H1 (cell line): ENCODE data around the gene NIN. TPM values are rescaled to one million over a fixed set of nuclear protein-coding genes. Genes with fewer than 3 reads are reported as not detected.

ENCODE experiments used
- CTCF ChIA-PET: fragments of 300-600 bp; sonication (Branson Sonifier 250); formaldehyde crosslinking; loops from one replicate; lab custom pipeline; 2021; ENCODE audit not compliant: partially characterized antibody; lab: Charles Lee
- POLR2A ChIA-PET: fragments of 300-600 bp; sonication (Branson Sonifier 250); formaldehyde crosslinking; loops from one replicate; lab custom pipeline; 2021; ENCODE audit warnings: inconsistent platforms; ENCODE audit not compliant: partially characterized antibody; lab: Charles Lee
- DNase-seq, 2 experiments: peaks; one replicate each; pipeline versions ENCODE4 v3.0.0 to v3.0.0-alpha.2; 2010 to 2022; ENCODE audit warnings: low spot score in 2 of 2, low read depth in 1 of 2, mixed read lengths in 1 of 2
- FAIRE-seq: peaks from 2 replicates; lab custom pipeline; 2011; peaks lifted over from hg19 to GRCh38; lab: Jason Lieb, UNC
- H2AFZ ChIP-seq: 2 replicates; pipeline ENCODE4 v1.8.1; 2012; ENCODE audit warnings: low read length, inconsistent platforms
- H2AK5ac ChIP-seq: 2 replicates; pipeline ENCODE4 v1.6.1; 2013; ENCODE audit warnings: low read depth, low read length
- H2BK120ac ChIP-seq: replicated peaks from 2 replicates; pipeline ENCODE3; 2013; ENCODE audit warnings: low read depth, low read length, inconsistent platforms
- H2BK12ac ChIP-seq: 2 replicates; pipeline ENCODE4 v1.6.1; 2013; ENCODE audit warnings: low read depth, low read length
- H2BK15ac ChIP-seq: 2 replicates; pipeline ENCODE4 v1.6.1; 2013; ENCODE audit warnings: low read length
- H2BK20ac ChIP-seq: 2 replicates; pipeline ENCODE4 v1.6.1; 2013; ENCODE audit warnings: low read length
- H2BK5ac ChIP-seq: 2 replicates; pipeline ENCODE4 v1.6.1; 2013; ENCODE audit warnings: low read depth, low read length
- H3K14ac ChIP-seq: 2 replicates; pipeline ENCODE4 v1.6.1; 2013; ENCODE audit warnings: inconsistent platforms; ENCODE audit not compliant: insufficient read length
- H3K18ac ChIP-seq: 2 replicates; pipeline ENCODE4 v1.6.1; 2013; ENCODE audit warnings: low read length; ENCODE audit errors: extremely low read depth
- H3K23ac ChIP-seq: 2 replicates; pipeline ENCODE4 v1.6.1; 2013; ENCODE audit warnings: inconsistent platforms; ENCODE audit not compliant: insufficient read length
- H3K23me2 ChIP-seq: 2 replicates; pipeline ENCODE4 v1.6.1; 2013; ENCODE audit warnings: low read depth, low read length
- H3K27ac ChIP-seq: 2 replicates; pipeline ENCODE4 v1.6.1; 2011; ENCODE audit warnings: low read depth, low read length, inconsistent platforms
- H3K27me3 ChIP-seq, 4 experiments: replicated peaks in 1 of 4; 1 replicate in 1 of 4; 2 replicates in 3 of 4; pipeline versions ENCODE4 v1.6.1 to v1.8.1; 2011 to 2013; ENCODE audit warnings: low read length in 3 of 4, mild to moderate bottlenecking in 3 of 4, inconsistent platforms in 2 of 4, mixed read lengths in 2 of 4, moderate library complexity in 1 of 4; ENCODE audit not compliant: control insufficient read depth in 3 of 4, insufficient read depth in 3 of 4; ENCODE audit errors: extremely low read depth in 1 of 4
- H3K36me3 ChIP-seq, 4 experiments: 2 replicates each; pipeline versions ENCODE4 v1.6.1 to v1.8.1; 2011 to 2013; ENCODE audit warnings: mild to moderate bottlenecking in 4 of 4, low read length in 3 of 4, moderate library complexity in 2 of 4, control low read depth in 1 of 4, inconsistent platforms in 1 of 4; ENCODE audit not compliant: insufficient read depth in 4 of 4, control insufficient read depth in 2 of 4
- H3K4ac ChIP-seq: replicated peaks from 2 replicates; pipeline ENCODE3; 2013; ENCODE audit warnings: low read length, low read depth, mixed read lengths, inconsistent platforms; ENCODE audit not compliant: insufficient read length
- H3K4me1 ChIP-seq, 4 experiments: replicated peaks in 1 of 4; 1 replicate in 1 of 4; 2 replicates in 3 of 4; pipeline versions ENCODE4 v1.6.1 to v1.8.1; 2011 to 2013; ENCODE audit warnings: low read length in 3 of 4, inconsistent platforms in 2 of 4, mixed read lengths in 1 of 4; ENCODE audit not compliant: insufficient read depth in 4 of 4, control insufficient read depth in 3 of 4
- H3K4me2 ChIP-seq, 2 experiments: 2 replicates each; pipeline versions ENCODE4 v1.6.1 to v1.8.1; 2011 to 2013; ENCODE audit warnings: low read depth in 2 of 2, low read length in 2 of 2, control low read depth in 1 of 2, inconsistent platforms in 1 of 2, mild to moderate bottlenecking in 1 of 2; ENCODE audit not compliant: insufficient read depth in 1 of 2
- H3K4me3 ChIP-seq, 4 experiments: fragments of 200-600, 300-600 bp in 1 of 4; sonication (generic), shearing (Covaris generic), sonication (Bioruptor Twin) in 1 of 4; 2 replicates each; pipeline versions ENCODE4 v1.5.1 to v1.8.1; 2011 to 2016; ENCODE audit warnings: low read length in 4 of 4, low read depth in 3 of 4, control low read depth in 2 of 4, inconsistent platforms in 2 of 4, mild to moderate bottlenecking in 2 of 4, mixed read lengths in 1 of 4, moderate library complexity in 1 of 4; ENCODE audit not compliant: insufficient read depth in 2 of 4; ENCODE audit errors: extremely low read depth in 1 of 4
- H3K56ac ChIP-seq: replicated peaks from 2 replicates; pipeline ENCODE3; 2013; ENCODE audit warnings: low read depth, mild to moderate bottlenecking, mixed read lengths, low read length, inconsistent platforms; ENCODE audit not compliant: insufficient read length
- H3K79me1 ChIP-seq: 2 replicates; pipeline ENCODE4 v1.6.1; 2013; ENCODE audit warnings: low read depth, low read length, control low read depth
- H3K79me2 ChIP-seq, 2 experiments: 2 replicates each; pipeline versions ENCODE4 v1.6.1 to v1.8.1; 2012 to 2013; ENCODE audit warnings: low read length in 2 of 2, mild to moderate bottlenecking in 2 of 2, inconsistent platforms in 1 of 2; ENCODE audit not compliant: insufficient read depth in 2 of 2, control insufficient read depth in 1 of 2
- H3K9ac ChIP-seq, 4 experiments: replicated peaks in 1 of 4; 1 replicate in 1 of 4; 2 replicates in 3 of 4; pipeline versions ENCODE4 v1.6.1 to v1.8.1; 2011 to 2013; ENCODE audit warnings: low read depth in 3 of 4, low read length in 3 of 4, control low read depth in 2 of 4, mild to moderate bottlenecking in 2 of 4, moderate library complexity in 2 of 4, inconsistent platforms in 1 of 4; ENCODE audit errors: extremely low read depth in 1 of 4
- H3K9me3 ChIP-seq, 2 experiments: 2 replicates each; pipeline versions ENCODE4 v1.6.1 to v1.8.1; 2012 to 2013; ENCODE audit warnings: mild to moderate bottlenecking in 2 of 2, moderate library complexity in 2 of 2, control low read depth in 1 of 2, inconsistent platforms in 1 of 2, low read depth in 1 of 2, low read length in 1 of 2, mixed read lengths in 1 of 2; ENCODE audit not compliant: insufficient read depth in 2 of 2
- H4K20me1 ChIP-seq, 2 experiments: replicated peaks in 1 of 2; 2 replicates each; pipeline versions ENCODE3 to v1.8.1; 2011 to 2013; ENCODE audit warnings: inconsistent platforms in 2 of 2, low read length in 2 of 2, mild to moderate bottlenecking in 1 of 2; ENCODE audit not compliant: insufficient read depth in 2 of 2, control insufficient read depth in 1 of 2
- H4K5ac ChIP-seq: 2 replicates; pipeline ENCODE4 v1.6.1; 2013; ENCODE audit warnings: low read length, low read depth, mixed read lengths, inconsistent platforms; ENCODE audit not compliant: insufficient read length
- H4K8ac ChIP-seq: 2 replicates; pipeline ENCODE4 v1.8.0; 2013; ENCODE audit warnings: mild to moderate bottlenecking, moderate library complexity, low read length, inconsistent platforms; ENCODE audit not compliant: insufficient read depth; ENCODE audit errors: extremely low read depth
- H4K91ac ChIP-seq: replicated peaks from 2 replicates; pipeline ENCODE3; 2013; ENCODE audit warnings: low read length, mixed read lengths, inconsistent platforms; ENCODE audit not compliant: insufficient read length
- ASH2L ChIP-seq: fragments of 200-600, 300-600 bp; sonication (generic); IDR thresholded peaks from one replicate; pipeline ENCODE4 v1.7.1; 2017; ENCODE audit warnings: low read length
- BCL11A ChIP-seq, 2 experiments: IDR thresholded peaks; one replicate each; pipeline ENCODE4 v1.6.1; 2011; ENCODE audit warnings: low read depth in 2 of 2, low read length in 2 of 2, mild to moderate bottlenecking in 2 of 2
- BRCA1 ChIP-seq: IDR thresholded peaks from 2 replicates; pipeline ENCODE4 v1.6.1; 2012; ENCODE audit warnings: low read depth, low read length, improper control_type of control experiment
- CREB1 ChIP-seq: IDR thresholded peaks from 2 replicates; pipeline ENCODE4 v1.6.1; 2012; ENCODE audit warnings: inconsistent platforms
- FOSL1 ChIP-seq: IDR thresholded peaks from 2 replicates; pipeline ENCODE4 v1.6.1; 2011; ENCODE audit warnings: mild to moderate bottlenecking, low read depth, low read length, moderate library complexity; ENCODE audit not compliant: insufficient read depth
- JUN ChIP-seq: IDR thresholded peaks from 2 replicates; pipeline ENCODE4 v1.6.1; 2011; ENCODE audit warnings: low read depth, mild to moderate bottlenecking, improper control_type of control experiment, low read length
- JUND ChIP-seq: IDR thresholded peaks from 2 replicates; pipeline ENCODE4 v1.6.1; 2011; ENCODE audit warnings: mild to moderate bottlenecking, improper control_type of control experiment, low read length
- NANOG ChIP-seq: IDR thresholded peaks from 2 replicates; pipeline ENCODE4 v1.6.1; 2011; ENCODE audit warnings: low read length, low read depth, mild to moderate bottlenecking, inconsistent platforms; ENCODE audit not compliant: insufficient read depth, poor library complexity, severe bottlenecking
- POLR2A ChIP-seq, 2 experiments: IDR thresholded peaks; 1 replicate in 1 of 2; 2 replicates in 1 of 2; pipeline ENCODE4 v1.6.1; 2011; ENCODE audit warnings: low read depth in 2 of 2, low read length in 2 of 2, mild to moderate bottlenecking in 2 of 2; ENCODE audit errors: control extremely low read depth in 1 of 2
- POU5F1 ChIP-seq: IDR thresholded peaks from 2 replicates; pipeline ENCODE4 v1.6.1; 2011; ENCODE audit warnings: low read depth, mild to moderate bottlenecking, low read length, moderate library complexity
- SAP30 ChIP-seq: fragments of 300-600 bp; sonication (generic); IDR thresholded peaks from 2 replicates; pipeline ENCODE4 v1.7.1; 2012; ENCODE audit warnings: low read length, moderate library complexity, mild to moderate bottlenecking, inconsistent platforms; ENCODE audit not compliant: insufficient read depth, insufficient replicate concordance
- SIX5 ChIP-seq: IDR thresholded peaks from 2 replicates; pipeline ENCODE4 v1.6.1; 2011; ENCODE audit warnings: mild to moderate bottlenecking, low read depth, low read length
- SP4 ChIP-seq: IDR thresholded peaks from 2 replicates; pipeline ENCODE4 v1.6.1; 2012; ENCODE audit warnings: low read length, inconsistent platforms
- TEAD4 ChIP-seq: IDR thresholded peaks from 2 replicates; pipeline ENCODE4 v1.6.1; 2012; ENCODE audit warnings: low read depth, low read length, inconsistent platforms, mixed read lengths
- USF2 ChIP-seq: IDR thresholded peaks from 2 replicates; pipeline ENCODE4 v1.6.1; 2011; ENCODE audit warnings: low read length, improper control_type of control experiment
- WGBS, 2 experiments: shearing (Covaris generic) in 1 of 2; methylation state at CpG; one replicate each; pipeline versions ENCODE4 v1.1.6 to v1.1.7; 2013 to 2015; ENCODE audit warnings: low lambda C conversion rate in 2 of 2, mixed read lengths in 2 of 2, inconsistent platforms in 1 of 2, low coverage in 1 of 2, missing lambda C conversion rate in 1 of 2; ENCODE audit not compliant: insufficient replicate concordance in 2 of 2, insufficient coverage in 1 of 2, insufficient read length in 1 of 2; ENCODE audit errors: extremely low coverage in 1 of 2, missing lambda C conversion rate in 1 of 2; 5-methylcytosine and 5-hydroxymethylcytosine counted together
- polyA plus RNA-seq, 7 experiments: library from polyadenylated mRNA; depleted of rRNA in 3 of 7; stranded (reverse) in 5 of 7; unstranded in 2 of 7; fragments of >200 nt in 5 of 7; fragments of 200-250 nt in 2 of 7; gene quantifications; 1 replicate in 5 of 7; 2 replicates in 1 of 7; 4 replicates in 1 of 7; pipeline versions ENCODE4 v1.2.1 to v1.2.3, GENCODE V29; 2011 to 2013; ENCODE audit warnings: missing spikeins in 2 of 7, mixed read lengths in 2 of 7
- total RNA-seq: library from RNA; stranded (reverse); fragmentation: NEBNext Ultra II Directional; extraction: Animal tissue kit (Norgen Biotek cat#: 25700); gene quantifications from 2 replicates; pipeline ENCODE4 v1.2.1, GENCODE V29; 2021

Gene NIN
- total and polyA plus RNA-seq, 2 of the 8 experiments (the other 6 are each of a cell fraction or from before 2014, with no cell fraction given): 3.2 to 21.3 TPM

- peaks cover 0 to 2% (median 0%) of the 10 kb centered on the region in 4 experiments; a peak in 1 of 7 replicates for H3K4me1 ChIP-seq
- no peak overlapping the region for H3K4me2 ChIP-seq
- no peak overlapping the region for H2BK5ac ChIP-seq
- no peaks in the 10 kb centered on the region for H3K79me2 ChIP-seq
- no peaks in the 10 kb centered on the region for H3K9me3 ChIP-seq
- H3K36me3 ChIP-seq: no peaks in the 10 kb centered on the region; a peak in 1 of 8 replicates
- no peak overlapping the region for H3K4ac ChIP-seq
- no peak overlapping the region for H3K18ac ChIP-seq
- WGBS, 2 experiments: 75% methylated on average over 7 of the region's 7 CpGs; no CpG with 5 or more reads in 1 of the 2 experiments
- no peak overlapping the region for H3K14ac ChIP-seq
- H3K56ac ChIP-seq: no peak overlapping the region
- H2BK20ac ChIP-seq: no peak overlapping the region
- H3K79me1 ChIP-seq: no peaks in the 10 kb centered on the region
- no peak overlapping the region for H2BK15ac ChIP-seq
- DNase-seq (no peak), FAIRE-seq (no peak)
- no peaks in the 10 kb centered on the region for H3K23me2 ChIP-seq
- no peaks in the 10 kb centered on the region for H3K27me3 ChIP-seq
- H4K5ac ChIP-seq: no peak overlapping the region
- H2AK5ac ChIP-seq: no peak overlapping the region
- H2BK120ac ChIP-seq: no peak overlapping the region
- no peak overlapping the region for H4K8ac ChIP-seq
- no peak overlapping the region for H2BK12ac ChIP-seq
- H3K9ac ChIP-seq: no peak overlapping the region
- H2AFZ ChIP-seq: no peak overlapping the region
- no peak overlapping the region for H3K23ac ChIP-seq
- CTCF ChIA-PET: interaction anchor here (0.9 to 1.1 kb wide), 2 partner anchors 14 to 88 kb away, joined by 3 read pairs; no protein-coding TSS in a partner anchor
- H3K4me3 ChIP-seq: no peak overlapping the region
- no peaks in the 10 kb centered on the region for H4K20me1 ChIP-seq
- H4K91ac ChIP-seq: no peak overlapping the region
- POLR2A ChIA-PET: interaction anchor here (1.6 kb wide), 1 partner anchor 30 kb away, joined by 3 read pairs; no protein-coding TSS in a partner anchor
- no peak overlapping the region for H3K27ac ChIP-seq
- no peak for TF ChIP-seq SAP30
- TF ChIP-seq NANOG: no peak
- TF ChIP-seq BCL11A (IDR thresholded peaks at IDR 0.05; ENCODE audit: low read depth in 2 of 2, low read length in 2 of 2): no peak
- TF ChIP-seq TEAD4: no peak
- TF ChIP-seq ASH2L: no peak
- TF ChIP-seq BRCA1: no peak
- no peak for TF ChIP-seq FOSL1
- TF ChIP-seq POLR2A (IDR thresholded peaks at IDR 0.05; ENCODE audit: control extremely low read depth in 1 of 2, low read depth in 2 of 2, low read length in 2 of 2): no peak
- TF ChIP-seq CREB1: no peak
- TF ChIP-seq POU5F1: no peak
- no peak for TF ChIP-seq JUND
- TF ChIP-seq SP4: no peak
- TF ChIP-seq USF2: no peak
- TF ChIP-seq JUN: no peak
- no peak for TF ChIP-seq SIX5
Measured at GRCh38 chr14:50717811-50718210, 113.2 kb downstream of the NIN start.
